Endodermal cell (in vitro differentiated cells): ENCODE data around the gene NCMAP. TPM values are rescaled to one million over a fixed set of nuclear protein-coding genes. Genes with fewer than 3 reads are reported as not detected.
A peak's percentile ranks its signal among the peaks of the same experiment; 100 is the strongest.

Experiments used
- DNase-seq: peaks from one replicate; pipeline ENCODE4 v3.0.0-alpha.2; 2017
- H3K27ac ChIP-seq: 2 replicates; pipeline ENCODE4 v1.5.1; 2013; ENCODE audit warnings: mild to moderate bottlenecking, low read depth, low read length, moderate library complexity
- H3K27me3 ChIP-seq: 2 replicates; pipeline ENCODE4 v1.6.1; 2013; ENCODE audit warnings: mild to moderate bottlenecking, low read length, moderate library complexity; ENCODE audit not compliant: insufficient read depth, control insufficient read depth, poor library complexity, severe bottlenecking
- H3K36me3 ChIP-seq: 2 replicates; pipeline ENCODE4 v1.7.0; 2013; ENCODE audit warnings: mild to moderate bottlenecking, low read length, moderate library complexity; ENCODE audit not compliant: control insufficient read depth, insufficient read depth
- H3K4me1 ChIP-seq: one replicate; pipeline ENCODE4 v1.7.0; 2013; ENCODE audit warnings: low read length; ENCODE audit not compliant: control insufficient read depth, insufficient read depth
- H3K4me3 ChIP-seq: 2 replicates; pipeline ENCODE4 v1.5.1; 2013; ENCODE audit warnings: mild to moderate bottlenecking, low read length, moderate library complexity
- H3K9ac ChIP-seq: 2 replicates; pipeline ENCODE4 v1.6.1; 2013; ENCODE audit warnings: mild to moderate bottlenecking, low read length, moderate library complexity; ENCODE audit not compliant: poor library complexity, severe bottlenecking; ENCODE audit errors: extremely low read depth
- H3K9me3 ChIP-seq: 2 replicates; pipeline ENCODE4 v1.6.1; 2013; ENCODE audit warnings: mild to moderate bottlenecking, low read length, moderate library complexity; ENCODE audit not compliant: control insufficient read depth
- H3K27ac Mint-ChIP-seq: 2 replicates; pipeline ENCODE4 v1.8.0; 2020; ENCODE audit warnings: mixed read lengths
- H3K27me3 Mint-ChIP-seq: 2 replicates; pipeline ENCODE4 v1.8.0; 2021; ENCODE audit warnings: mild to moderate bottlenecking, mixed read lengths; ENCODE audit not compliant: insufficient read depth
- H3K36me3 Mint-ChIP-seq: 2 replicates; pipeline ENCODE4 v1.8.0; 2020; ENCODE audit warnings: low read depth, mixed read lengths
- H3K4me1 Mint-ChIP-seq: 2 replicates; pipeline ENCODE4 v1.8.0; 2020; ENCODE audit warnings: mixed read lengths
- H3K4me3 Mint-ChIP-seq: 2 replicates; pipeline ENCODE4 v1.8.0; 2020; ENCODE audit warnings: mild to moderate bottlenecking, moderate library complexity, mixed read lengths
- H3K9me3 Mint-ChIP-seq: 2 replicates; pipeline ENCODE4 v1.8.0; 2020; ENCODE audit warnings: mild to moderate bottlenecking, mixed read lengths
- WGBS, 2 experiments: methylation state at CpG; one replicate each; pipeline versions ENCODE4 v1.1.5 to v1.1.7; 2013; ENCODE audit warnings: missing lambda C conversion rate in 2 of 2, mixed read lengths in 1 of 2; ENCODE audit not compliant: insufficient coverage in 1 of 2, insufficient read length in 1 of 2; 5-methylcytosine and 5-hydroxymethylcytosine counted together
- total RNA-seq, 2 donors: library from RNA; stranded (reverse); fragmentation: NEBNext Ultra II Directional in 1 of 2; extraction: Animal tissue kit (Norgen Biotek cat#: 25700) in 1 of 2; gene quantifications; 2 replicates in 1 of 2; 3 replicates in 1 of 2; pipeline ENCODE4 v1.2.1, GENCODE V29; 2021
- TF ChIP-seq, protein P1 (sequence below): fragments of 200-600 bp; sonication (generic); conservative IDR thresholded peaks from 2 replicates; pipeline ENCODE4 v1.5.0; 2021; ENCODE audit warnings: antibody characterized with exemption, mild to moderate bottlenecking

NCMAP gene
- total RNA-seq, 2 donors from 2014 or later, result 0.15 to 0.42 TPM

- peaks cover 5% of the 10 kb centered on the region for H3K36me3 ChIP-seq
- H3K27ac ChIP-seq, result no peak overlapping the region
- H3K4me3 ChIP-seq, result no peak overlapping the region
- H3K9me3 ChIP-seq, result no peaks in the 10 kb centered on the region
- peaks cover 6% of the 10 kb centered on the region for H3K27me3 ChIP-seq
- H3K9ac ChIP-seq, result no peak overlapping the region
- DNase-seq, result peak; percentile 73
- H3K9me3 Mint-ChIP-seq, result no peaks in the 10 kb centered on the region
- H3K36me3 Mint-ChIP-seq, result peaks cover 4% of the 10 kb centered on the region
- H3K4me1 ChIP-seq, result no peaks in the 10 kb centered on the region
- peaks cover 4% of the 10 kb centered on the region for H3K27me3 Mint-ChIP-seq
- H3K4me1 Mint-ChIP-seq, result peaks cover 21% of the 10 kb centered on the region
- WGBS, 2 experiments, result 91 to 93% methylated on average over 4 to 7 of the region's 7 CpGs
- no peak overlapping the region for H3K4me3 Mint-ChIP-seq
- H3K27ac Mint-ChIP-seq, result no peak overlapping the region
- TF ChIP-seq, protein P1, sequence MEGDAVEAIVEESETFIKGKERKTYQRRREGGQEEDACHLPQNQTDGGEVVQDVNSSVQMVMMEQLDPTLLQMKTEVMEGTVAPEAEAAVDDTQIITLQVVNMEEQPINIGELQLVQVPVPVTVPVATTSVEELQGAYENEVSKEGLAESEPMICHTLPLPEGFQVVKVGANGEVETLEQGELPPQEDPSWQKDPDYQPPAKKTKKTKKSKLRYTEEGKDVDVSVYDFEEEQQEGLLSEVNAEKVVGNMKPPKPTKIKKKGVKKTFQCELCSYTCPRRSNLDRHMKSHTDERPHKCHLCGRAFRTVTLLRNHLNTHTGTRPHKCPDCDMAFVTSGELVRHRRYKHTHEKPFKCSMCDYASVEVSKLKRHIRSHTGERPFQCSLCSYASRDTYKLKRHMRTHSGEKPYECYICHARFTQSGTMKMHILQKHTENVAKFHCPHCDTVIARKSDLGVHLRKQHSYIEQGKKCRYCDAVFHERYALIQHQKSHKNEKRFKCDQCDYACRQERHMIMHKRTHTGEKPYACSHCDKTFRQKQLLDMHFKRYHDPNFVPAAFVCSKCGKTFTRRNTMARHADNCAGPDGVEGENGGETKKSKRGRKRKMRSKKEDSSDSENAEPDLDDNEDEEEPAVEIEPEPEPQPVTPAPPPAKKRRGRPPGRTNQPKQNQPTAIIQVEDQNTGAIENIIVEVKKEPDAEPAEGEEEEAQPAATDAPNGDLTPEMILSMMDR, result no peak
Observed at GRCh38 chr1:24640288-24640687, 84.4 kb downstream of the NCMAP start.

GRCh38 chr1:24641646-24642151 is 85.8 kb downstream of the NCMAP start:
- no peaks in the 10 kb centered on the region for H3K9me3 Mint-ChIP-seq
- H3K27me3 Mint-ChIP-seq, result no peaks in the 10 kb centered on the region
- no peaks in the 10 kb centered on the region for H3K9me3 ChIP-seq
- H3K4me3 ChIP-seq, result peak overlapping the region; percentile 93
- WGBS, 2 experiments, result 60 to 70% methylated on average over 15 to 24 of the region's 24 CpGs
- H3K27ac ChIP-seq, result no peak overlapping the region
- H3K4me3 Mint-ChIP-seq, result peak overlapping the region; percentile 95
- peak; percentile 73 for DNase-seq
- peaks cover 16% of the 10 kb centered on the region for H3K36me3 Mint-ChIP-seq
- H3K27ac Mint-ChIP-seq, result peak overlapping the region; percentile 100
- no peaks in the 10 kb centered on the region for H3K4me1 ChIP-seq
- H3K9ac ChIP-seq, result peak overlapping the region; percentile 1
- TF ChIP-seq, protein P1, result no peak
- H3K36me3 ChIP-seq, result peaks cover 17% of the 10 kb centered on the region
- peaks cover 21% of the 10 kb centered on the region for H3K4me1 Mint-ChIP-seq
- H3K27me3 ChIP-seq, result peaks cover 6% of the 10 kb centered on the region

DNA sequence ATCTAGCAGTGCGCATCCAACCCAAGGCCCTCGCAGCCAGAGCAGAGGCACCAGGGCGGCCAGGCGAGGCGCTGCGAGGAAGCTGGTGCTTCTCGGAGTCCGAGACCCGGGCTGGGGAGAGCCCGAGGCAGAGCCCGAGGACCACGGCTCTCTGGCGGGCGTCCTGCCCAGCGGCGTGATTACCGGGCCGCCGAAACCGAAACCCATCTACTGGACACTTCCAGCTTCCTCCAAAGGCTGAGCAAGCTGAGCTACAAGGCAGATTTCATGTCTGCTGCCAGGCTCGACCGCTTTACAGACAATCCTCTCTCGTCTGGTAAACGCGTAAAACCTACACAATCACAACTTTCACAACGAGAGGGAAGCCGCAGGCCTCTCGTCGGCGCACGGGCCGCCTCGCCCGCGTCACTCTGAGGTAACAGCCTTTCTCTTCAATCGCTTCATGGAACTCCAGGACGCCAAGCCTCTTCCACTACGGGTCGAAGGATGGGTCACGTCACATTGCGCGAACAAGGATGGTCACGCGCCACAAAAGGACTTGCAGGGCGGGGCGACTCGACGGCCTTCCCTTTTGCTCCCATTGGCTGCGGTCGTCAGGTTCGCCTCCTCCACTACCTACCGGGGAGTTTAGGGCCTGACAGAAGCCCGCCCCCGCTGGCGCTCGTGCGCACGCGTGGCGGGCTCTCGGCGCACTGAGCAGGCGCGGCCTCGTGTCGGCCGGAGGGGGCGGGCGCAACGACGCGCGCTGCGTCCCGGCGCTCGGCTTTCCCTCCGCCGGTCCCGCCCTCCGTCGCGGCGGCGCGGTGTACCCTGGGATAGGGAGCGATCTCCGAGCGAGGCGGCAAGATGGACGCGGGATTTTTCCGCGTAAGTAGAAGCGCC is 86.8 kb downstream of the NCMAP start, which contains the start of gene SRRM1:
SRRM1 (plus strand) TSS at position 822 of the 882 bp plus-strand sequence; CDS start at position 847, 25 bp downstream.
- no peaks in the 10 kb centered on the region for H3K9me3 ChIP-seq
- Mint-ChIP-seq H3K36me3 (peaks cover 26% of the 10 kb centered on the region), H3K4me1 (peaks cover 21% of the 10 kb centered on the region), H3K27me3 (no peaks in the 10 kb centered on the region), H3K9me3 (no peaks in the 10 kb centered on the region), H3K4me3 (peak within 1 kb of the TSS; percentile 95), H3K27ac (peak within 1 kb of the TSS; percentile 100)
- 0% methylated on average over 28 to 95 of the region's 95 CpGs for WGBS, 2 experiments
- peaks cover 27% of the 10 kb centered on the region for H3K36me3 ChIP-seq
- H3K27me3 ChIP-seq, result no peaks in the 10 kb centered on the region
- peak within 1 kb of the TSS; percentile 98 for H3K27ac ChIP-seq
- H3K4me1 ChIP-seq, result no peaks in the 10 kb centered on the region
- DNase-seq, result peak; percentile 99
- H3K9ac ChIP-seq, result peak within 1 kb of the TSS; percentile 98
- TF ChIP-seq, protein P1, result no peak
- H3K4me3 ChIP-seq, result peak within 1 kb of the TSS; percentile 93
